Measurements from ENCODE around the gene CX3CR1.

Gene CX3CR1, protein sequence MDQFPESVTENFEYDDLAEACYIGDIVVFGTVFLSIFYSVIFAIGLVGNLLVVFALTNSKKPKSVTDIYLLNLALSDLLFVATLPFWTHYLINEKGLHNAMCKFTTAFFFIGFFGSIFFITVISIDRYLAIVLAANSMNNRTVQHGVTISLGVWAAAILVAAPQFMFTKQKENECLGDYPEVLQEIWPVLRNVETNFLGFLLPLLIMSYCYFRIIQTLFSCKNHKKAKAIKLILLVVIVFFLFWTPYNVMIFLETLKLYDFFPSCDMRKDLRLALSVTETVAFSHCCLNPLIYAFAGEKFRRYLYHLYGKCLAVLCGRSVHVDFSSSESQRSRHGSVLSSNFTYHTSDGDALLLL

DNA sequence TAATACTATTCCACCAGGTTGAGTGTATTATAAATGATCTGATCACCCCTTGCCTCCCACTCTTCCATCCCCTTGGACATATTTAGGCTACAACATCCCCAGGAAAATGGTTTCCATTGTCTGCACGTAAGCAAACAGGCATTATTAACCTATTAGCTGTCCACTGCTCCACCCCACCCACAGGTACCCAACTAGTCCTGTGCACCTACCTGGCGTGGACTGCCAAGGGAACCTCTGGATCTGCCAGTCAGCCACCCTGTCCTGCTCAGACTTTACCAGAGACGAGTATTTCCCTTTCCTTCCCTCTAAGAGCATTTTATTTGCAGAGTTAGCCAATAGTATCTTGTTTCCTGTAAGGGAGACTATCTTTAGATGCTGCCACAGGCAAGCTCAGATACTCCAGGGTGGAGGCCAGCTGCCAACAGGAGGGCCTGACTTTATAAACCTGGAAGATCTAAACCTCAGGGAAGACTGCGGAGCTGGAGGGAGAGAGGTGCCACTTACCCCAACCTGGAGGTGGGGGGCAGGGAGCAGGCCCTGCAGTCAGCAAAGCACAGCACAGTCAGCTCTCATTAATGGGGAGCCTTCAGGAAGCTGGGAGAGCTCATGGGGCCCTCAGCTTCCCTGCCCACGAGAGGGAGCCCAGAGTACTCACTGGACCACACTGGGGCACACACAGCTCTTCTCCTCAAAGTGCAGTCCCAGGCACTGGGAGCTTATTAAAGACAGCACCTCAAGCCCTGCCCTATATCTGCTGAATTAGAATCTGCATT lies at the start of gene CX3CR1:
Gene CX3CR1, minus strand, starts transcription at position 292 of the 773 bp plus-strand sequence. CDS start 13,527 bp downstream, outside the sequence.
- no peak for TF ChIP-seq CTCF (IDR thresholded peaks at IDR 0.05; ENCODE audit: low read depth, low read length)
- H3K4me3 ChIP-seq (ENCODE audit: low read depth, low read length) = no peak within 1 kb of the TSS
- DNase-seq (ENCODE audit: low read depth, low spot score) = no peak
- in situ Hi-C loops (cut with HindIII; ENCODE audit: low sequenced_read_pairs) = loop anchor here (25.0 kb wide), 1 partner anchor 168 kb away; the partner anchor contains the start of genes GORASP1 and TTC21A

GRCh38 chr3:39329493-39329892 lies 49.7 kb upstream of the CX3CR1 start, which contains the start of gene CCR8:
Gene CCR8, plus strand, starts transcription at chr3:39329709. Its CDS starts 2,623 bp downstream, at chr3:39332332.
- in situ Hi-C loops (cut with HindIII; ENCODE audit: low sequenced_read_pairs) = no loop called here
- no peak for TF ChIP-seq CTCF (IDR thresholded peaks at IDR 0.05; ENCODE audit: low read depth, low read length)
- DNase-seq (ENCODE audit: low read depth, low spot score) = no peak
- H3K4me3 ChIP-seq (ENCODE audit: low read depth, low read length) = no peak within 1 kb of the TSS

DNA sequence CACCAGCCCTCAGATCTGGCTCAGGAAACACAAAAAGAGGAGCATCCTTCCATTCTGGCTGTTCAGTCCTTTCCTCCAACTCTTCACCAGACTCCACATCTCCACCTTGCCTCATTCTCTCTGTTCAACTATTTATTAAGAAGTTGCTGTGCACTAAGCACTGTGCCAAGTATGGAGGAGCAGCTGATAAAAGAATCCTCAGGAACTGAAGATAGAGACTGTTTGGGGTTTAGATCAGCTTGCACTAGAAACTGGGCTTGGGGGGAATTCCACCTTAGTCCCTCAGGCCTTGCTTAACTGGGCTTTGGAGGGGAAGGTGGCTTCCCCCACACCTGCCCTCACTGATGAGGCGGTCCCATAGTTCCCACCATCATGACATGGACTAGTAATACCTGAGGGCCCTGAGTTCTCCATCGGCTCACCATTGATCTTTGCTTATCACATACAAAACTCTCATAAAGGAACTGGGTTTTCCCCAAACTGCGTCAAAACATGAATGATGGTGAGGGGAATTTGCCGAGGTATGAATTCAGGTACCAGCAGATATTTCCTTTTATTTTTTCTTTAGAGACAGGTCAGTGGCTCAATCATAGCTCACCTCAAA lies 48.0 kb upstream of the CX3CR1 start:
- TF ChIP-seq CTCF (IDR thresholded peaks at IDR 0.05; ENCODE audit: low read depth, low read length) = no peak
- DNase-seq (ENCODE audit: low read depth, low spot score) = no peak
- H3K4me3 ChIP-seq (ENCODE audit: low read depth, low read length) = no peak overlapping the region
- in situ Hi-C loops (cut with HindIII; ENCODE audit: low sequenced_read_pairs) = no loop called here

DNA sequence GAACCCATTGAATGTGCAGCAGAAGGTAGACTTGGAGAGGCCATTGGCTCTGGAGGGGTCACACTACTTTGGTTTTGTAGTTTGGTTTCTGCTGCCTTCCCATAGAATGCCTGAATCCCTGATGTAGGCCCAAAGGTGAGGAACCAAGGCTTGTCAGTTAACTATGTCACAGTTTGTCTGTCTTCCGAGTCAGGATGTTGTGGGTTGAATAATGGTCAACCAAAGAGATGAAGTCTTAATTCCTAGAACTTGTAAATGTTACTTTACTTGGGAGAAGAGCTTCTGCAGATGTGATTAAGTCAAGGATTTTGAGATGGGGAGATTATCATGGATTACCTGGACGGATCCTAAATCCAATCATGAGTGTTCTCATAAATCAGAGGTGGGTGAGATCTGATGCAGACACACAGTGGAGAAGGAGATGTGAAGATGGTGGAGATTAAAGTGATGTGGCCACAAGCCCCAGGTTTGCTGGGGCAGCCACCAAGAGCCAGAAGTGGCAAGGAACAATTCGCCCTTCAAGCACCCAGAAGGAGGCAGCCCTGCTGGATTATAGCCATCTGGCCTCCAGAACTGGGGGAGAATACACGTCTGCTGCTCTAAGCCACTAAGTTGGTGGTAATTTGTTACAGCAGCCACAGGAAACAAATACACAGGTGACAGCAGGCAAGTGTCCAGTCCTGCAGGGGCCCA lies 47.4 kb upstream of the CX3CR1 start:
- DNase-seq (ENCODE audit: low read depth, low spot score) = no peak
- TF ChIP-seq CTCF (IDR thresholded peaks at IDR 0.05; ENCODE audit: low read depth, low read length) = no peak
- in situ Hi-C loops (cut with HindIII; ENCODE audit: low sequenced_read_pairs) = no loop called here
- H3K4me3 ChIP-seq (ENCODE audit: low read depth, low read length) = no peak overlapping the region

GRCh38 chr3:39325236-39325635 lies 45.4 kb upstream of the CX3CR1 start:
- TF ChIP-seq CTCF (IDR thresholded peaks at IDR 0.05; ENCODE audit: low read depth, low read length) = no peak
- in situ Hi-C loops (cut with HindIII; ENCODE audit: low sequenced_read_pairs) = no loop called here
- no peak for DNase-seq (ENCODE audit: low read depth, low spot score)
- no peak overlapping the region for H3K4me3 ChIP-seq (ENCODE audit: low read depth, low read length)

DNA sequence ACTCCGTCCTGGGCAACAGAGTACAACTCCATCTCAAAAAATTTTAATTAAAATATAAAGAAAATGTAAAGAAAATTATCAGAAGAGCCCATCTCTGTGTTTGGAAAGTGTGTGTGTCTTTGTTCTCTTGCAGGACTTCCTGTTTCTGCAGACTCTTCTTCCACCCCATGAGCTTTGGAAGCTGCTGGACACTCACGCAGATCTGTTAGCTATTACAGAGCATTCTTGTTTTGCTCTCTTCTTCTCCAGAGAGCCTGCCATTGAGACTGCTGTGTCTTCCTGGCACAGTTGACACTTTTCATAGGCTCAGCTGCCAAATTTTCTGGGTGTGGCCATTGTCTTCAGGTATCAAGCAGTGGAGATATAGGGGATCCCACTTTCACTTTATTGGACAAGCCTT lies 43.7 kb upstream of the CX3CR1 start:
- no peak overlapping the region for H3K4me3 ChIP-seq (ENCODE audit: low read depth, low read length)
- DNase-seq (ENCODE audit: low read depth, low spot score) = no peak
- no peak for TF ChIP-seq CTCF (IDR thresholded peaks at IDR 0.05; ENCODE audit: low read depth, low read length)
- in situ Hi-C loops (cut with HindIII; ENCODE audit: low sequenced_read_pairs) = no loop called here
